CD4-positive, alpha-beta T cell treated with Interleukin-17A for 4 hours (primary cell): ENCODE measurements around the gene CDA.

Experiments
- DNase-seq: peaks from one replicate; pipeline ENCODE4 v3.0.0-alpha.2; 2020; ENCODE audit warnings: mixed read lengths

CDA gene

GRCh38 chr1:20658166-20658915 lies 69.4 kb downstream of the CDA start:
- DNase-seq, result no peak

- DNase-seq, result no peak
These were observed 71.5 kb downstream of the CDA start for GRCh38 chr1:20660363-20660762.

GRCh38 chr1:20660847-20661206 lies 71.9 kb downstream of the CDA start:
- DNase-seq, result no peak

- DNase-seq, result peak; percentile 96
These were observed 72.6 kb downstream of the CDA start, which contains the start of gene DDOST for GRCh38 chr1:20661207-20662109. Gene DDOST, minus strand, starts transcription at chr1:20661369. Its CDS starts 19 bp downstream, at chr1:20661350.

- DNase-seq, result no peak
These were observed 73.2 kb downstream of the CDA start for GRCh38 chr1:20662110-20662475.

- no peak for DNase-seq
These were observed 74.5 kb downstream of the CDA start for GRCh38 chr1:20663365-20663764.

GRCh38 chr1:20663969-20664715 lies 75.2 kb downstream of the CDA start:
- DNase-seq, result no peak

GRCh38 chr1:20665726-20666125 lies 76.8 kb downstream of the CDA start:
- DNase-seq, result no peak

GRCh38 chr1:20666146-20666545 lies 77.2 kb downstream of the CDA start:
- DNase-seq, result no peak

GRCh38 chr1:20666804-20667203 lies 77.9 kb downstream of the CDA start:
- DNase-seq, result no peak
